Mammary epithelial cell (primary cell): ENCODE results near the gene PLG.
"Not testable (repeated sequence)": the region's sequence is repeated elsewhere in the genome, so short reads cannot be mapped to it uniquely, and the experiment has no call there.

Experiments
- CTCF ChIP-seq, 2 donors: IDR thresholded peaks in 1 of 2; conservative IDR thresholded peaks in 1 of 2; 2 replicates each; pipeline ENCODE4 v1.5.1; 2011 to 2012; ENCODE audit warnings: inconsistent platforms in 2 of 2, low read length in 2 of 2, mild to moderate bottlenecking in 2 of 2, control low read depth in 1 of 2, low read depth in 1 of 2; ENCODE audit not compliant: insufficient read depth in 1 of 2; ENCODE audit errors: extremely low read depth in 1 of 2
- EZH2 ChIP-seq: IDR thresholded peaks from 2 replicates; pipeline ENCODE4 v1.6.1; 2012; ENCODE audit warnings: low read length, inconsistent platforms, borderline replicate concordance

GRCh38 chr6:160704688-160705087 lies 2.6 kb downstream of the PLG start:
- not testable (repeated sequence) for TF ChIP-seq CTCF (conservative IDR thresholded peaks at IDR 0.05 in 1 of 2, IDR thresholded peaks at IDR 0.05 in 1 of 2; ENCODE audit: extremely low read depth in 1 of 2, insufficient read depth in 1 of 2, low read depth in 1 of 2, low read length in 2 of 2); EZH2
